ENCODE results near the gene FAM20A.
A peak's percentile ranks its signal among the peaks of the same experiment; 100 is the strongest.

Gene FAM20A

GRCh38 chr17:68606451-68607307, 5.5 kb upstream of the FAM20A start:
- Histone ChIP-seq H3K27me3 (ENCODE audit: control insufficient read depth, insufficient read depth, low read length) (peaks cover 21% of the 10 kb centered on the region), H3K4me3 (ENCODE audit: low read length) (no peak overlapping the region), H3K4me1 (ENCODE audit: control insufficient read depth, insufficient read depth, low read length) (no peaks in the 10 kb centered on the region), H3K4me2 (ENCODE audit: low read length) (no peak overlapping the region), H3K36me3 (ENCODE audit: insufficient read depth, low read length) (no peaks in the 10 kb centered on the region), H3K9me3 (replicated peaks; ENCODE audit: low read length) (no peaks in the 10 kb centered on the region), H3K9ac (ENCODE audit: low read depth, low read length) (no peak overlapping the region)

GRCh38 chr17:68605914-68606313, 4.7 kb upstream of the FAM20A start:
- no peak overlapping the region for H3K4me2 ChIP-seq (ENCODE audit: low read length)
- H3K4me1 ChIP-seq (ENCODE audit: control insufficient read depth, insufficient read depth, low read length) = no peaks in the 10 kb centered on the region
- H3K36me3 ChIP-seq (ENCODE audit: insufficient read depth, low read length) = no peaks in the 10 kb centered on the region
- H3K27me3 ChIP-seq (ENCODE audit: control insufficient read depth, insufficient read depth, low read length) = peaks cover 28% of the 10 kb centered on the region
- no peak overlapping the region for H3K4me3 ChIP-seq (ENCODE audit: low read length)
- H3K9me3 ChIP-seq (replicated peaks; ENCODE audit: low read length) = no peaks in the 10 kb centered on the region
- H3K9ac ChIP-seq (ENCODE audit: low read depth, low read length) = no peak overlapping the region

GRCh38 chr17:68603656-68604055, 2.5 kb upstream of the FAM20A start:
- H3K4me3 ChIP-seq (ENCODE audit: low read length) = no peak overlapping the region
- peaks cover 10% of the 10 kb centered on the region for H3K4me1 ChIP-seq (ENCODE audit: control insufficient read depth, insufficient read depth, low read length)
- no peaks in the 10 kb centered on the region for H3K36me3 ChIP-seq (ENCODE audit: insufficient read depth, low read length)
- no peak overlapping the region for H3K9ac ChIP-seq (ENCODE audit: low read depth, low read length)
- peaks cover 50% of the 10 kb centered on the region for H3K27me3 ChIP-seq (ENCODE audit: control insufficient read depth, insufficient read depth, low read length)
- no peak overlapping the region for H3K4me2 ChIP-seq (ENCODE audit: low read length)
- no peaks in the 10 kb centered on the region for H3K9me3 ChIP-seq (replicated peaks; ENCODE audit: low read length)

GRCh38 chr17:68603027-68603426, 1.9 kb upstream of the FAM20A start:
- Histone ChIP-seq H3K4me2 (ENCODE audit: low read length) (no peak overlapping the region), H3K27me3 (ENCODE audit: control insufficient read depth, insufficient read depth, low read length) (peaks cover 57% of the 10 kb centered on the region), H3K9me3 (replicated peaks; ENCODE audit: low read length) (no peaks in the 10 kb centered on the region), H3K36me3 (ENCODE audit: insufficient read depth, low read length) (no peaks in the 10 kb centered on the region), H3K4me1 (ENCODE audit: control insufficient read depth, insufficient read depth, low read length) (peaks cover 10% of the 10 kb centered on the region), H3K4me3 (ENCODE audit: low read length) (no peak overlapping the region), H3K9ac (ENCODE audit: low read depth, low read length) (no peak overlapping the region)

GRCh38 chr17:68602289-68602688, 1.1 kb upstream of the FAM20A start:
- Histone ChIP-seq H3K9ac (ENCODE audit: low read depth, low read length) (no peak overlapping the region), H3K36me3 (ENCODE audit: insufficient read depth, low read length) (no peaks in the 10 kb centered on the region), H3K9me3 (replicated peaks; ENCODE audit: low read length) (no peaks in the 10 kb centered on the region), H3K4me2 (ENCODE audit: low read length) (no peak overlapping the region), H3K4me3 (ENCODE audit: low read length) (no peak overlapping the region), H3K4me1 (ENCODE audit: control insufficient read depth, insufficient read depth, low read length) (peaks cover 10% of the 10 kb centered on the region), H3K27me3 (ENCODE audit: control insufficient read depth, insufficient read depth, low read length) (peaks cover 60% of the 10 kb centered on the region)

- Histone ChIP-seq H3K4me1 (ENCODE audit: control insufficient read depth, insufficient read depth, low read length) (peaks cover 10% of the 10 kb centered on the region), H3K9ac (ENCODE audit: low read depth, low read length) (no peak overlapping the region), H3K4me2 (ENCODE audit: low read length) (no peak overlapping the region), H3K9me3 (replicated peaks; ENCODE audit: low read length) (no peaks in the 10 kb centered on the region), H3K27me3 (ENCODE audit: control insufficient read depth, insufficient read depth, low read length) (peaks cover 61% of the 10 kb centered on the region), H3K36me3 (ENCODE audit: insufficient read depth, low read length) (no peaks in the 10 kb centered on the region), H3K4me3 (ENCODE audit: low read length) (no peak overlapping the region)
Observed at GRCh38 chr17:68601565-68602288, 560 bp upstream of the FAM20A start.

- Histone ChIP-seq H3K4me3 (ENCODE audit: low read length) (peak overlapping the region; percentile 58), H3K27me3 (ENCODE audit: control insufficient read depth, insufficient read depth, low read length) (peaks cover 73% of the 10 kb centered on the region), H3K4me2 (ENCODE audit: low read length) (peak overlapping the region; percentile 78)
Observed at GRCh38 chr17:68600067-68600930, 868 bp downstream of the FAM20A start.

GRCh38 chr17:68599552-68600066, 1.6 kb downstream of the FAM20A start:
- H3K4me2 ChIP-seq (ENCODE audit: low read length) = no peak overlapping the region
- no peaks in the 10 kb centered on the region for H3K36me3 ChIP-seq (ENCODE audit: insufficient read depth, low read length)
- H3K4me3 ChIP-seq (ENCODE audit: low read length) = no peak overlapping the region
- no peak overlapping the region for H3K9ac ChIP-seq (ENCODE audit: low read depth, low read length)
- H3K9me3 ChIP-seq (replicated peaks; ENCODE audit: low read length) = no peaks in the 10 kb centered on the region
- H3K4me1 ChIP-seq (ENCODE audit: control insufficient read depth, insufficient read depth, low read length) = peaks cover 10% of the 10 kb centered on the region
- H3K27me3 ChIP-seq (ENCODE audit: control insufficient read depth, insufficient read depth, low read length) = peaks cover 80% of the 10 kb centered on the region

More at GRCh38 chr17:68600067-68600930, 868 bp downstream of the FAM20A start:
- Histone ChIP-seq H3K36me3 (ENCODE audit: insufficient read depth, low read length) (no peaks in the 10 kb centered on the region), H3K9me3 (replicated peaks; ENCODE audit: low read length) (no peaks in the 10 kb centered on the region), H3K4me1 (ENCODE audit: control insufficient read depth, insufficient read depth, low read length) (peaks cover 10% of the 10 kb centered on the region), H3K9ac (ENCODE audit: low read depth, low read length) (no peak overlapping the region)

GRCh38 chr17:68599091-68599490, 2.1 kb downstream of the FAM20A start:
- no peak overlapping the region for H3K4me3 ChIP-seq (ENCODE audit: low read length)
- no peak overlapping the region for H3K4me2 ChIP-seq (ENCODE audit: low read length)
- no peak overlapping the region for H3K9ac ChIP-seq (ENCODE audit: low read depth, low read length)
- peaks cover 84% of the 10 kb centered on the region for H3K27me3 ChIP-seq (ENCODE audit: control insufficient read depth, insufficient read depth, low read length)
- H3K9me3 ChIP-seq (replicated peaks; ENCODE audit: low read length) = no peaks in the 10 kb centered on the region
- peaks cover 10% of the 10 kb centered on the region for H3K4me1 ChIP-seq (ENCODE audit: control insufficient read depth, insufficient read depth, low read length)
- H3K36me3 ChIP-seq (ENCODE audit: insufficient read depth, low read length) = no peaks in the 10 kb centered on the region

- peaks cover 10% of the 10 kb centered on the region for H3K4me1 ChIP-seq (ENCODE audit: control insufficient read depth, insufficient read depth, low read length)
- H3K27me3 ChIP-seq (ENCODE audit: control insufficient read depth, insufficient read depth, low read length) = peaks cover 84% of the 10 kb centered on the region
- H3K4me2 ChIP-seq (ENCODE audit: low read length) = no peak overlapping the region
- no peak overlapping the region for H3K9ac ChIP-seq (ENCODE audit: low read depth, low read length)
- no peaks in the 10 kb centered on the region for H3K36me3 ChIP-seq (ENCODE audit: insufficient read depth, low read length)
- no peaks in the 10 kb centered on the region for H3K9me3 ChIP-seq (replicated peaks; ENCODE audit: low read length)
- H3K4me3 ChIP-seq (ENCODE audit: low read length) = no peak overlapping the region
Observed at GRCh38 chr17:68598545-68598961, 2.6 kb downstream of the FAM20A start.

- peaks cover 10% of the 10 kb centered on the region for H3K4me1 ChIP-seq (ENCODE audit: control insufficient read depth, insufficient read depth, low read length)
- H3K9ac ChIP-seq (ENCODE audit: low read depth, low read length) = no peak overlapping the region
- peaks cover 84% of the 10 kb centered on the region for H3K27me3 ChIP-seq (ENCODE audit: control insufficient read depth, insufficient read depth, low read length)
Observed at GRCh38 chr17:68598074-68598473, 3.1 kb downstream of the FAM20A start.

More at GRCh38 chr17:68598074-68598473, 3.1 kb downstream of the FAM20A start:
- Histone ChIP-seq H3K4me3 (ENCODE audit: low read length) (no peak overlapping the region), H3K36me3 (ENCODE audit: insufficient read depth, low read length) (no peaks in the 10 kb centered on the region), H3K9me3 (replicated peaks; ENCODE audit: low read length) (no peaks in the 10 kb centered on the region), H3K4me2 (ENCODE audit: low read length) (no peak overlapping the region)
